GM18909 (cell line): ENCODE results near the gene NXPH1.
A peak's percentile ranks its signal among the peaks of the same experiment; 100 is the strongest.

Experiments
- ATAC-seq: cut with Tn5 transposase; IDR thresholded peaks from one replicate; pipeline ENCODE4 v1.9.1; 2021; ENCODE audit warnings: mild to moderate bottlenecking; ENCODE audit not compliant: unreplicated experiment, poor library complexity

The NXPH1 gene

DNA sequence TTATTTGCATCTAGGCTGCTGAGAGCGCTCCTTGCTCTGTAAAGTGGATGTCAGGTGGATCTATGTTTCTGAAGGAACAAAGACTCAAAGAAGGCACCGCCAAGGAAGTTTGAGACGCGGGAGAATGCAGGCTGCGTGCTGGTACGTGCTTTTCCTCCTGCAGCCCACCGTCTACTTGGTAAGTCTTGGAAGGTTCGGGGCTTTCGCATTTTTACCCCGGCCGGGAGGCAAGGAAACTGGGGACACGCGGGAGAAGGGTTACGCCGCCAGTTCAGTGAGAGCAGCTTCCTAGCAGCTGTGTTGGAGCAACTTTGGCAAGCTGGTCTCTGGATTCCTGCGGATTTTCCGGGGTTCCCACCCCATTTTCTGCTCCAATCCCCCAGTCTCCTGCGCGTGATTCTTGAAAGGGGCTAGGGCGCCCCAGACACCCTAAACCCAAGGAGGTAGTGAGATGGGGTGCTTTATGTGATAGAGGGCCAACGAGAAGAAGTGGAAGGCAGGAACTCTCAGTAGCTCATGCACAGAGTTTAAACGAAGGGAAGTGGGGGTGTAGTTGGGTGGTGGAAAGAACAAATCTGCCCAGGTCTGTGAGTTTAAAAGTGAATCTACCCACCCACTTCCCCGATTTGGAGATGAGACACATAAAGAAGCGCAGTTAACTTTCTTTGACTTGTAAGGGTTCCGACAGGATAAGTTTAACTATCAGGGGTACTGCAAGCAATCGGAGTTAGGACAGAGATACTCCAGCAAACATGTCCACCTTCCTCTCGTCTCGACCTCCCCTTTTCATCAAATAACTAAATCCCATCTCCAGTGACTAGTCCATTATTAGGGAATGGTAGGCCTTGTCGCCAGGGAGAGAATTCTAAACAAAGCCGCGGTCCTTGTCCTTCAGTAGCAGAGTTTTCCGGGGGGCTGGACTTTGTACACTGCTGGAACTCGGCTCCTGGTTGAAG is 2.5 kb downstream of the NXPH1 start:
- ATAC-seq: no peak

- peak; percentile 88 for ATAC-seq
These were observed 3.6 kb downstream of the NXPH1 start for GRCh38 chr7:8436965-8437364.

- ATAC-seq: no peak
These were observed 4.2 kb downstream of the NXPH1 start for GRCh38 chr7:8437606-8438005.

DNA sequence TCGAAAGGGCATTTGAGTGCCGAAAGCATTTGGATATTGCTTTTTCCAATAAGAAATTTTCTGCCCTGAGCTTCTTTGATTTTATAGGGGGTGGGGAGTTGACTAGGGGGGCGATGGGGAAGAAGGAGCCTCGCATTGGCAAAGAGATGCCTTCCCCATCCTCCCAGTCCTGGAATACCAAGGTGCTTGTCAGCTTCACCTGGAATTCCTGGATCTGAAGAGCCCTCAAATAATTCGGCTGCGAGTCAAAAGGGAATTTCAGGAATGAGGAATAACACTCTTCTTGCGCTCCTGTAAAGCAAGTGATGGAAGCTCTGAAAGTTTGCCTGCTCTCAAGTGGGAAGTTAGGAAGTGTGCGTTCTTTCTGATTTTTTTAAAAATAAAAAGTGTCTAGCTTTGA is 7.3 kb downstream of the NXPH1 start:
- ATAC-seq: no peak

- ATAC-seq: no peak
These were observed 7.9 kb downstream of the NXPH1 start for GRCh38 chr7:8441106-8441965.

DNA sequence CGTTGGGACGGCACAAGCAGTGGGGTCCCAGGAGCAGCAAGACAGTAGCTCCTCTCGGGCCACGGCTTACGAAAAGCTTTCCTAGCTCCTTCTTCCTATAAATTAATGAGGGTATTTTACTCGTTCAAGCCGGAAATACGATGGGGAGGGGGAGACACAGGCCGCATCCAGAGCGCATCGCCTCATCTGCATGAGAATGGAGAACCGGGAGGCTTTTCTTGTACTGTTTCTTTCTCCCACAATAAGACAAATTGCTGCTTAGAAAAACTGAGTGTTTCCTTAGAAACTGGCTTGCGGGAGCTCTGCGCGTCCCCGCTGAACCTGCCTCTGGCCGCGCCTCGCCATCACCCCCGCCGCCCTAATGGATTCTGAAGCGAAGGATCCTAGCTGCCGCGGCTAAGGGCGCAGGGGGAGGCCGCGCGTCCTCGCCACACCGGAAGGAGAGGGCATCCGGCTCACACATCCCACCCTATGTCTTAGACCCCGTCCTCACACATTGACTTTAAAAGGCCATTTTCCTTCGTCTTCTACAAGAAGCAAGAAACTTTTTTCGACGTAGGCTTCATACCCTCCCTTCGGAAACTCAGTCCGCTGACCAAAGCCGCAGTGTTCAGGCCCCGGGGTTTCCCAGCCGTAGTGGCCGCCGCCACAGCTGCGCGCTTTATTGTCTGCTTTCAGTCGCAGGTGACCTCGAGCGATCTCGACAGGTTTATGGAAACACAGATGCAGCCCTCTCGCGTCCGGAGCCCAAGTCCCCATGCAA is 8.8 kb downstream of the NXPH1 start:
- no peak for ATAC-seq

DNA sequence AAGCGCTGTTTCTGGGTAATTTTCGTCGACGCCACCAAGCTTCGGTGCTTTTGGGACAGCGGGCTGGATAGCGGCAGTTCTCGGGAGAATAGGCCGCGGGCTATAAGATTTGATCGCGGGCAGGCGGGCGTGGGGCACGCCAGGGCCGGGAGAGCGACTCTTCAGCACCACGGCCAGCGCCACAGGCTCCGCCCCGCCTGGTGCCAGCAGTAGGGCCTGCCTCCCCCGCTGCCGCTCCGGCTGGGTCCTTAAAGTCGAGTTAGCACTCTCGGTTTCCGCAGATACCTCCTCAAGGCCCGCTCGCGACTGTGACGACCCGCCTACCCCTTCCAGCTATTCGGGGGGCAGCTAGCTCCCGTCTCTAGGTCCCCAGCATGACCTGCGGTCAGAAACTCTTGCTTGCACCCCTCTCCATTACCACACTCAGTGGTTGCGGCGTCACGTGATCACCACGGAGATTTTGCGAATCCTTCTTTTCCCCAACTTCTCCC is 9.4 kb downstream of the NXPH1 start:
- ATAC-seq: peak; percentile 83

DNA sequence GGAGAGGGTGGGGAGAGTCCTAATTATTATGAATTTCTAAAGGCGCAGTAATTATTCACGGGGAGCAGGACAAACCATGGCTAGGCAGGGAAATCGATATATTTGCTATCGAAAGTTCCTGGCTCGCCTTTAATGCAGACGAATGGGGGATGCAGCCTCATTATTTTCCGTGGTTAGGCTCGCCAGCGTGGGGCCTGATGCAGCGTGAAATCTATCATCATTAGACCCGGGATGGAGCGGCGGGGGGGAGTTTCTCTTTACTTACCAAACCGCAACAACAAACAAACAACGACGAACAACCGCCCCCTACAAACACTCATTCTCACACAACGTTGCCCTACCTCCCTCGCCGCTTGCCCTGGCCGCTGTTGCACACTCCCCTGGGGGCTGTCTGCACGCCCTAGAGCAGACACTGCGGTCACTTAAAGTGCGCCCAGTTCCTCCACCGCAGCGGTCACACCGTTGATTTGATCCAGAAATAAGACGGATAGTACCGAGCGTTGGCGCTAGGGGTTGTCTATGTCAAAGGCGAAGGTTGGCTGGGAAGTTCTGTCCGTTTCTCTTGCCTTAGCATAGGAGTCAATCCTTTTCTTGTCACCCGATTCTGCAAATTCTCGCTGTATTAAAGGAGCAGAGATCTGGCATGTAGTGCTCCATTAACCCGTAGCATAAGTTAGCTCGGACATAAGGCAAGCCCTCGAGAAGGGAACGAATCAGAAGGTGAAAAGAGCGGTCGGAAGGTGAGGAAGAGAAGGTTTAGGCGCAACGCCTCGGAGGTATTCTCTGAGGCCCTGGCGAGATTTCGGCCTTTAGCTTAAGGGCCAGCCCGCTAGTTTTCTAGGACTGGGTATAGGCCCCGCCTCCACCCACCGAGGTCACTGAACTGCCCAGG is 10.4 kb downstream of the NXPH1 start:
- no peak for ATAC-seq

DNA sequence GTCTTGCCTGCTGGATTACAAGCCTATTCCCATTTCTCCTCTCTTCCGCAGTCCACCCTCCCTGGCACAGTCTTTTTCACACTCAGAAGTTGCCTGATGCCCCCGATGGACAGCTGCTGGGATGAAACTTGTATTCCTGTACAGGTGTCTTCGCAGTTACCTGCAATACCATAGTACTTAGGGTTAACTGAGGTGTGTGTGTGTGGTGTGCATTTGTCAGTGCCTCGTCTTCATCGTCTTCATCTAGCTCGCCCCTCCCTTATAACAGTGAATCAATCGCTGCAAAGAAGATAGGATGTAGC is 11.0 kb downstream of the NXPH1 start:
- ATAC-seq: no peak

GRCh38 chr7:8453535-8453934 is 20.1 kb downstream of the NXPH1 start:
- no peak for ATAC-seq

DNA sequence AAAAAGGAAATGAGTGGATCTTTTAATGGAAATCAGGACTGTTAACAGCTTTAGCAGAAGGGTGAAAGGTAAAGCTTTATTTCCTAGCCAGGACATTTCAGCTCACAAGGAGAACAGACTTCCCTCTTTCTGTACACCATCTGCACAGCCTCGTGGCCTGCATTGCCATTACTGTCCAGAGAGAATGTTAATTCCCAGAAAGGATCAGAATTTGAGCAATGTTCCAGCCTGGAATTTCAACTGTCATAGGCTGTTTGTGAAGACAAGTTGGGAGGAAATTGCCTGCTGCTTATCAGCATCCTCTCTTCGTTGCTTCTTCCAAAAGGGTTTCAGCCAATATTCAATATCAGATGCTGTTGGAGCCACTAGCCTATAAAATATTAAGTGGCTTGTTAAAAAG is 22.0 kb downstream of the NXPH1 start:
- no peak for ATAC-seq

DNA sequence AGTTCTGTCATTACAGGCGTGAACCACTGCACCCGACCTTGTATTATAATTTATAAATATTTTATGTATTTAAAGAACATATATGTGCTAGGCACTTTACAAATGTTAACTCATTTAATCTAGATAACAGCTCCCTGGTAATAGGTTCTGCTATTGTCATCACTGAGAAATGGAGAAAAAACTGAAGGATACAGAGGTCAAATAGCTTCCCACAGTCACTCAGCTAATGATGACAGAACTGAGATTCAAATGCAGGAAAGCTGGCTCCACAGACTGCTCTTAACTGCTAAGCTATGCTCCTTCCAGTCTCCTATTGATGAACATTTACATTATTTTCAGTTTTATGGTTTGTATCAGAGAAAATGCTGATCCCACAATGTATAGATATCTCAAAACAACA is 28.9 kb downstream of the NXPH1 start:
- no peak for ATAC-seq

DNA sequence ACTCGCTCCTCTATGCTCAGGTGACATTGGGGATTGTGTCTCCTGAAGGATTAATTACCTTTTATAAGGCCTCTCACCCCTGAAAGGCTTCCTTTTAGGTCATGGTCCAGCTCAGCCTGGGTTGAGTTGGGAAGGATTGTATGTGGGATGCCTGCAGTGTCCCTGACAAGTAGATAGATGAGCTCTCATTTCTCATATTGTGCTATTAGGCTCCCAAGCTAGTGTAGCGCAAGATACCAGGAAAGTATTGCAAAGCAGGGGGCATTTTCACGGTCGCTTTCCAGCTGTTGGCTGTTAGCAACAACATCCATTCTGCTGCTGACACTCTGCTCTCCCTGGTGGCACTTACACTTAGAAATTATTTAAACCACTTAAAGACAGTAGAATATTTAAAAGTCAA is 31.9 kb downstream of the NXPH1 start:
- ATAC-seq: no peak

- no peak for ATAC-seq
These were observed 47.1 kb downstream of the NXPH1 start for GRCh38 chr7:8480527-8480926.

DNA sequence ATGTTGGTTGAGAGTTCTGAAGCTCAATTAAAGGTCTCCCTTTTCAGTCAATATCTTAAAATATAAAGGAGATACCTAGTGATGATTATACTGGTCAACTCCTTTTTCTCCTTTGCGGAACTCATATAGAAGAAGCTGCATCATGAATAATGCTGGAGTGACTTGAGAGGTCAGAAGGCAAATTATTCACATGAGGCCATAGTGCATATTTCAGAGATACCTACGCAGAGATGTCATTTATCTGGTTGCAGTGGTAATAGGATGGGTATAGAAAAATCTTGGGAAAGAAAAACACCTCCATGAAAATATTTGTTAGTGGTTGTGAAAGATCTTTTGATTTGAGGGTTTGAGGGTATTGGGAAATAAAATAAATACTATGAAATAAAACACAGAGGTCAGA is 47.7 kb downstream of the NXPH1 start:
- ATAC-seq: no peak

DNA sequence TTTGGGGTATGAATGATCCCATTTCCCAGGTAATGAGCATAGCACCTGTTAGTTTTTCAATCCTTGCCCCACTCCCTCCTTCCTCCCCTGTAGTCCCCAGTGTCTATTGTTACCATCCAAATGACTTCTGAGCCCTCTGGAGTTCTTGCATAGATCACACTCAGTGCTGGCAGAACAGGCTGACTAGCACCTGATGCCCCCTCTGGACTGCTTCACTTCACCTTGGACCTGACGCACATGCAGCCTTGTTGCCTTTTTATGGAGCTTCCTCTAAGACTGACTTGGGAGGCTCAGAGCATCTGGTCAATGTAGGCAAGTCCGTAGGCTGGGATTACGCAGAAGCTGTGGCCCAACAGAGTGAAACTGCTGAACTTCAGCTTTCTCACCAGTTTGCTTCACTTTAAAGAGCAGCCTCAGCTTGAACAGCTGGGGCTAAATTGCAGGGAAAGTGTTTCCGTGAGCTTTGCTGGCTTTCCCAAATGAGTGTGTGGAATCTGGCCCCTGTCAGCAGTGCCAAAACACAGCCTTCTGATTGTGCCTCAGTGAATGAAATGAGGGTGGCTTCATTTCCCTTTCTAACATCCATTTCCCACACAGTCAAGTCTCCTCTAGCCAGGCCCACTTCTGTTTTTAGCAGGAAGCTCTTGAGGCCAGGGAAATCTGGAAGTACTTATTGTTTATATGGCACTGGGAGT is 48.5 kb downstream of the NXPH1 start:
- ATAC-seq: no peak

DNA sequence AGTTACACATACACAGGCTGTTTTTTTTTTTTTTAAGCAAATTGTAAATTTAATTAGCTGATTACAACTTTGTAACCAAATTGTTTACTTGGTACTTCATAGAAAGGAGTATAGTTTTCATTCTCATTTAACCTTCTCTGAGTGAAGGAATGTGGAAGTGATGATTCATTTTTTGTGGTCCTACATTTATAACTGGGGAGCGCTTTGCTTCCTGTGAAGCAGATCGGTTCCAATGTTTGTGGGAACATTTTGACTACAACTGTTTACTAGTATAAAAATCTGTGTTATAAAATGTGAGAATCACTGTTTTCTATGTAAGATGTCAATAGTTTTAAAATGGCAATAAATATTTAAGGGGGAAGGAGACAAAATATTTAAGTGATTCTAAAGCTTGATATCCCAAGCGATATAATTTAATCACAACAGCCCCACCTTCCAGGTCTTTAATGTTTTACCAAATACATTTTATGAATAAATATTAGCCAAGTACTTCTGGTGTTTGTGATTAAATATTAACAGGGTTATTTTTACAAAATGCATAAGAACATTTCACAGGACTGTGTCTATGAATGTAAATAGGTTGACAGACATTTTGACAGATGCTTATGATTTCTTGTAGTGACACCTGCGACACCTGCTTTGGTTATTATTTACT is 57.1 kb downstream of the NXPH1 start:
- ATAC-seq: no peak

DNA sequence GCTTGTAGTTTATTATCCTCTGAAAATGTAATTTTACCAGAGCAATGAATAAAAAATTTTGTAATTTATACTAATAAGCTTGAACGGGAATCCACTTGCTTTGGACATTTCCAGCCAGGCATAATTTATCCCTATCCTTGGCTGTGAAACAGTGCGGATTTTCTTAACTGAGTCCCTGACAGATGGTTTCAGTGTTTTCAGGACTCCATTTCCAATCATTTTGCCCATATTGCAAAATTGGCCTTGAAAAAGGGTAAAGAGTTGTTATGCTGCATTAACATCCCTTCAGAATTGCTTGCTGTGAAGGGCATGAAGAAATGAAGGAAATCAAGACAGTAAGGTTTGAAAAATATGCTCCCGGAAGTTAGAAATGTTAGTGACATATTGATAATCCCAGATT is 57.7 kb downstream of the NXPH1 start:
- no peak for ATAC-seq
